Psoas muscle (tissue), 8 donors: ENCODE data around the gene RFXANK. TPM values are rescaled to one million over a fixed set of nuclear protein-coding genes. Genes with fewer than 3 reads are reported as not detected.
"Not testable (repeated sequence)": the region's sequence is repeated elsewhere in the genome, so short reads cannot be mapped to it uniquely, and the experiment has no call there.

Source experiments
- ATAC-seq, 4 donors: fragments of 200-7000 bp; cut with Tn5 transposase; one replicate each; pipeline ENCODE4 v1.9.1; 2020; ENCODE audit warnings: moderate library complexity in 3 of 4, mild to moderate bottlenecking in 2 of 4
- DNase-seq, 2 donors: peaks; one replicate each; pipeline ENCODE4 v3.0.0-alpha.2; 2020
- H3K27ac ChIP-seq: fragments of 200-600 bp; one replicate; pipeline ENCODE4 v1.8.0; 2022
- H3K27me3 ChIP-seq, 3 donors: fragments of 200-600 bp in 1 of 3; one replicate each; pipeline versions ENCODE4 v1.6.1 to v1.8.0; 2013 to 2022; ENCODE audit warnings: low read length in 2 of 3, mild to moderate bottlenecking in 2 of 3, moderate library complexity in 1 of 3; ENCODE audit not compliant: insufficient read depth in 3 of 3
- H3K36me3 ChIP-seq, 2 donors: fragments of 200-600 bp in 1 of 2; one replicate each; pipeline versions ENCODE4 v1.6.1 to v1.8.0; 2013 to 2022; ENCODE audit warnings: low read depth in 1 of 2, mild to moderate bottlenecking in 1 of 2, moderate library complexity in 1 of 2; ENCODE audit not compliant: insufficient read depth in 1 of 2
- H3K4me1 ChIP-seq: fragments of 200-600 bp; one replicate; pipeline ENCODE4 v1.8.0; 2022
- H3K4me3 ChIP-seq: fragments of 200-600 bp; one replicate; pipeline ENCODE4 v1.8.0; 2022; ENCODE audit warnings: mild to moderate bottlenecking
- H3K9me3 ChIP-seq: fragments of 200-600 bp; one replicate; pipeline ENCODE4 v1.8.0; 2022
- CTCF ChIP-seq: fragments of 200-600 bp; IDR thresholded peaks from one replicate; pipeline ENCODE4 v1.8.0; 2022; ENCODE audit warnings: antibody characterized with exemption
- WGBS, 3 donors: extraction: QIAGEN DNeasy Blood & Tissue Kit; methylation state at CpG; one replicate each; pipeline versions ENCODE4 v1.1.6 to v1.1.7; 2013; 5-methylcytosine and 5-hydroxymethylcytosine counted together
- intact Hi-C, 2 donors: fragments of 100-400 bp; cut with DNase I; formaldehyde crosslinking; loops; one replicate each; pipeline versions ENCODE4 v1.11.0 to v1.14.2; 2022
- polyA plus RNA-seq, 3 donors: library from polyadenylated mRNA; stranded (reverse); fragments of 200-250 nt; gene quantifications; one replicate each; pipeline ENCODE4 v1.2.3, GENCODE V29; 2013
- total RNA-seq, 4 donors: library from RNA; stranded (reverse); fragmentation: NEBNext Ultra II Directional in 2 of 4; extraction: Animal tissue kit (Norgen Biotek cat#: 25700) in 2 of 4; gene quantifications; one replicate each; pipeline versions ENCODE4 v1.2.1 to v1.2.4, GENCODE V29; 2021 to 2023
- donor health status: healthy with polysubstance abuse.
- donor health status: DM: no; HTN: no; CAD: no; lungs with moderate emphysema.
- donor health status: Bipolar disorder and iron deficiency.
- donor health status: healthy.
- donor health status: DM: yes; HTN: yes; CAD: no.
- donor health status: DM: no; HTN: no; CAD: no.
- donor health status: DM: no; HTN: no; CAD: no.
- donor health status: DM: yes; HTN: yes; CAD: no.

The RFXANK gene
- total and polyA plus RNA-seq, 7 donors: 33.3 to 64.9 (median 50.8) TPM

GRCh38 chr19:19171821-19172532 is 20.1 kb upstream of the RFXANK start:
- intact Hi-C loops: loop anchor here in 1 of 2 donors (10.0 kb wide), 1 partner anchor 117 kb away; no protein-coding TSS in a partner anchor
- Histone ChIP-seq H3K4me1 (peaks cover 19% of the 10 kb centered on the region), H3K36me3 (peaks cover 0 to 5% of the 10 kb centered on the region in 2 donors), H3K27me3 (no peaks in the 10 kb centered on the region), H3K9me3 (no peaks in the 10 kb centered on the region), H3K4me3 (peak overlapping the region; percentile 4), H3K27ac (peak overlapping the region; percentile 50)
- no peak for TF ChIP-seq CTCF
- 28 to 39% (median 37%) methylated on average over 6 to 8 of the region's 8 CpGs for WGBS, 3 donors
- ATAC-seq (peak; percentile 69 to 78 (median 74)), DNase-seq (peak; percentile 62 to 83)

GRCh38 chr19:19173243-19173642 is 18.8 kb upstream of the RFXANK start:
- DNase-seq, H3K27ac ChIP-seq, H3K9me3 ChIP-seq, ATAC-seq, H3K4me3 ChIP-seq, H3K27me3 ChIP-seq, H3K36me3 ChIP-seq: not testable (repeated sequence)
- peaks cover 19% of the 10 kb centered on the region for H3K4me1 ChIP-seq
- intact Hi-C loops: loop anchor here in 1 of 2 donors (10.0 kb wide), 1 partner anchor 118 kb away; no protein-coding TSS in a partner anchor
- WGBS, 3 donors: 82 to 91% (median 88%) methylated on average over 5 of the region's 5 CpGs

GRCh38 chr19:19176950-19177349 is 15.1 kb upstream of the RFXANK start:
- no peak for TF ChIP-seq CTCF
- Histone ChIP-seq H3K4me1 (peaks cover 6% of the 10 kb centered on the region), H3K27me3 (no peaks in the 10 kb centered on the region), H3K9me3 (no peaks in the 10 kb centered on the region), H3K27ac (no peak overlapping the region), H3K4me3 (no peak overlapping the region), H3K36me3 (peaks cover under 1 to 30% of the 10 kb centered on the region in 2 donors)
- ATAC-seq (no peak), DNase-seq (no peak)
- intact Hi-C loops: loop anchor here in 1 of 2 donors (10.0 kb wide), 1 partner anchor 122 kb away; no protein-coding TSS in a partner anchor
- 83 to 91% (median 90%) methylated on average over 8 of the region's 8 CpGs for WGBS, 3 donors

DNA sequence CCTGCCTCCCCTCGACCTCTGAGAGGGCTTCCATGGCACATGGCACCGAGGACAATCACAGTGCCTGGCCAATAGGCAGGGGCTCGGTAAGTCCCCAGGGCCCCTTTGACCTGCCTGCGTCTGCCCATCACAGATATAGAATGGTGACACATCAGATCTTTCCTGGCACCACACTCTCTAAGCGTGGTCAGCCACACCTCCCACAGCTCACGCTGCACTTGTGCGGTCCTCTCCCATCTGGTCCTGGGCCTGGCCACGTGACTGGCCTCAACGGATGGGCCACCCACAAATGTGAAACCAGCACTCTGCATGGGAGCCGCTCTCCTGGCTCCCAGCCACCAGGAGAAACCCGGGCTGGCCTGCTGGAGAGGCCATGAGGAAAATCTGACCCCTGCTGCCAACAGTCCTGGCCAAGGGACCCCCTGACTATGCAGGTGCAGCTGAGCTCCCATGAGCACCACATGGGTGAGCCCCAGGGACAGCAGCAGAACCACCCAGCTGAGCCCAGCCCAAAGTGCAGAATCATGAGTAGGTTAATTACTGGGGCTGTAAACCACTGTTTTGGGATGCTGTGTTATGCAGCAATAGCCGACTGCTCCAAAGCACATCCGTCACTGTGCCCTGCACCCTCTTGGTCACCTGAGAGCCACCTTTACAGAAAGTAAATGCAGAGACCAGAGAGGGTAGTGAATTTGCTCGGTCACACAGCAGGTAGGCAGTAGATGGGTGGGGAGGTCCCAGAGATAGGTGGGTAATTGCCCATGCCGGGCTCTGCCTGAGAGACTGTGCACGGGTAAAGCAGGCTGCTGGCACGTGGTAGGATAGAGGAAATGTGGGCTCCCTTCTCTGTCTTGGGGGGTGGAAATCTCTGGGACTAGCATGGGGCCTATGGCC is 12.3 kb upstream of the RFXANK start:
- intact Hi-C loops: loop anchor here in 1 of 2 donors (10.0 kb wide), 1 partner anchor 125 kb away; no protein-coding TSS in a partner anchor
- Histone ChIP-seq H3K4me3 (no peak overlapping the region), H3K27ac (no peak overlapping the region), H3K4me1 (no peaks in the 10 kb centered on the region), H3K27me3 (no peaks in the 10 kb centered on the region), H3K9me3 (no peaks in the 10 kb centered on the region), H3K36me3 (peaks cover 2 to 48% of the 10 kb centered on the region in 2 donors)
- no peak for TF ChIP-seq CTCF
- DNase-seq (no peak), ATAC-seq (peak; percentile 20 to 81 (median 65))
- 75 to 77% (median 77%) methylated on average over 17 of the region's 17 CpGs for WGBS, 3 donors
